DMS53 treated with DMSO at 0.1 percent for 48 hours (cell line): ENCODE data around the gene PRR5L.

ENCODE experiments used
- DNase-seq: peaks from one replicate; lab custom pipeline; 2025; ENCODE audit not compliant: unreplicated experiment; lab: John Stamatoyannopoulos, UW

The PRR5L gene

GRCh38 chr11:36376009-36376887, 80.2 kb downstream of the PRR5L start:
- DNase-seq, result no peak

- DNase-seq, result no peak
Measured at GRCh38 chr11:36376888-36377758, 81.0 kb downstream of the PRR5L start.

GRCh38 chr11:36377759-36378564, 81.9 kb downstream of the PRR5L start:
- no peak for DNase-seq

DNA sequence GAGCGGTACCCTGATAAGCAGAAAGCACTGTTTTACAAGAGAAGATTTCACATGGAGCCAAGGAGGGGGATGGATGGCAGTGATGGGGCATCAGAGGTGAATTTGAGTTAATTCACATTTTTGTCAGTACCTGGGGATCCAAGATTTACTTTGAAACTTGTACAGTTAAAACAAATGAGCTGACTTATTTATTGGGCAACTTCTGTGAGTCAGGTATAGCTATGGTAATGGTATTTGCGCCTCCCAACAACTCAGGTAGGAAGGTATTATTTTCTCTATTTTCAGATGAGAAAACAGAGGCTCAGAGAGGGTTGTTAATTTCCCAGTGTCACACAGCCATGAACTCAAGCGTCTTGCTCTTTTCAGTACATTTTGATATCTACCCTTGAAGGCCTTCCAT, 83.6 kb downstream of the PRR5L start:
- no peak for DNase-seq

GRCh38 chr11:36380296-36381014, 84.4 kb downstream of the PRR5L start:
- DNase-seq, result no peak

DNA sequence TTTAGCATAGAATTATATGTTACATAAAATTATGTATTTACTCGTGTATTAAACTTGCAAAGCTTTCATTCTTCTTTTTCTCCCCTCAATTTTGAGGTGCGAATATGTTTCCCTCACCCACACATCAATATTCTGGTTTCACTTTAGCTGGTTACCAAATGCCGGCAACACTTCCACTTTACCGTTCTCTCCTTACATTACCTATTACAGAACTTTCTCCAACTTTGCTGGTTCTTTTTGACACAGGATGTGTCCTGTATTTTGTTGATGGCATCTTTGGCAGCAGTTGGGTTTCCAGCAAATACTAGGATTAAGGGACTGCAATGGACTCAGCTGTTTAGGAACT, 84.9 kb downstream of the PRR5L start:
- no peak for DNase-seq

- no peak for DNase-seq
Measured at GRCh38 chr11:36383195-36383594, 87.1 kb downstream of the PRR5L start.

- no peak for DNase-seq
Measured at GRCh38 chr11:36385121-36385970, 89.3 kb downstream of the PRR5L start.

GRCh38 chr11:36386411-36386810, 90.3 kb downstream of the PRR5L start:
- no peak for DNase-seq

DNA sequence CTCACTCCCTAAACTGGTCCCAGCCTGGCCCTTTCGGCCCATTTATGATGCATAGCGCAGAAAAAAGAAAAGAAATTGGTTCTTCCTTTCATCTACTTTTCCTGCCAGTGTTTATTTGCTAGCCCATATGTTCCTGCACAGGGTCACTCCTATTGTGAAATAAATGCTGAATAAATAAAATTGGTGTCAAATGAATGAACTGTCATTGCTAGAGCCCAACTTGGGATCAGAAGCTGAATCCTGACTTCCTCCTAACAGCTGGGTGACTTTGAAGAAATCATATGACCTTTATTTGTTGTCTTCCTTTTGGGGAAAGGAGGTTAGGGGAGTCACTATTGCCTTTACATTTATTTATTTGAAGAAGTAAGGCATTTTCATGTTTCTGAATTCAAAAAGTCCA, 92.0 kb downstream of the PRR5L start:
- DNase-seq, result no peak

DNA sequence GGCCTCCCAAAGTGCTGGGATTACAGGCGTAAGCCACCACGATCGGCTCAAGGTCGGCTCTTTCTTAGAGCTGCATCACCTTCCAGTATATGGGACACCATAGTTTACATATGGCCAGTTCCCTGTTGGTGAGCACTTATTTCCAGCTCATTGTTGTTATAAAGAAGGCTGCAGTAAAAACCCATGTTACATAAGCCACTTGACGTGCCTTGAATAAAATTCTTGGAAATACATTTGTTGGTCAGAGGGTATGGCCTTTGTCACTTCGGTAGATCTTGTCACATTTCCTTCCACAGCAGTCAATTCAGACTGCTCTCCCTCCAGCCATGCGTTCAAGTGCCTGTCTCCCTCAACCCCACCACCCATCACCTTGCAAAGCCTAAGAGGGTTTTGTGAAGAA, 92.9 kb downstream of the PRR5L start:
- no peak for DNase-seq

DNA sequence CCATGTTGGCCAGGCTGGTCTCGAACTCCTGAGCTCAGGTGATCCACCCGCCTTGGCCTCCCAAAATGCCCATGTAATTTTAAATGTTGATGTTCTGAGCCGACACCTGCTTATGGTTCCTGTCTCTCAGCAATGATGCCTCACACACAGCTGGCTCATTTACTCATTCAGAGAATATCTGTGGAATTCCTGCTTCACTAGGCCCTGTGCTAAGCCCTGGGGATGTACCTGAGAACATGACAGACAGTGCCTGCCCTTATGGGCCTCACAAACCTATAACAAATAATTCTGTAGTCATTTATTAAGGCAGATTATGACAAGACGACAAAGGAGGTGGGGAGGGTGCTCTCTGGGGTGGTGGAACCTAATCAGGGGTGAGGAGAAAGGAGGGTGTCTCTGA, 93.7 kb downstream of the PRR5L start:
- DNase-seq, result no peak

DNA sequence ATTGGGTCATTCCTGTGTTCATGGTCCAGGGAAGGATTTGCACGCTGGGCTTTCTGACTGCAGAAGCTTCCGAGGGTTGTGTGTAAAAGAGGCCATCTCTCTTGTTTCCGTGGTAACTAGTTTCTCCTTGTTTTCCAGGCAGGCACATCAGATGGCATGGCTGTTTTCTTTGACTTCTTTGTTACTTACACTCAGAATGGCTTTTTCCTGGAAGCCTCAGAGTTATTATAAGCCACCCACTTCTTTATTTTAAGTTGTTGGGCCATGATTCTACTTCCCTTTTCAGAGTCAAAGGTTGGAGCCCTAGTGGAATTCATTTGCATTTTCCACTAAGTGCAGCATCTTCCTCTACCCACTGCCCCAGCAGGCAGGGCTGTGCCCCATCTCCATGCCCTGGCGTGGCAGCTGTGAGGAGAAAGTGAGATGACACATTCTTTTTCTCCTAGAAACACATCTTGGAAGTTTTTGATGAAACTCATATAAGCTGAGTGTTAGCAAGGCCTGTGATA, 94.9 kb downstream of the PRR5L start:
- DNase-seq, result no peak

DNA sequence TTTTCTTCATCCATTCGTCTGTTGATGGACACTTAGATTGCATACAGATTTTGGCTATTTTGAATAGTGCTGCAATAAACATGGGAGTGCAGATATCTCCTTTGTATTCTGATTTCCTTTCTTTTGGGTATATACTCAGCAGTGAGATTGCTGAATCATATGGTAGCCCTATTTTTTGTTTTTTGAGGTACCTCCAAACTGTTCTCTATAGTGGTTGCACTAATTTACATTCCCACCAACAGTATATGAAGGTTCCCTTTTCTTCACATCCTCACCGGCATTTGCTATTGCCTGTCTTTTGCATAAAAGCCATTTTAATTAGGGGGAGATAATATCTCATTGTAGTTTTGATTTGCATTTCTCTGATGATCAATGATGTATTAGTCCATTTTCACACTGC, 96.1 kb downstream of the PRR5L start:
- DNase-seq, result no peak

DNA sequence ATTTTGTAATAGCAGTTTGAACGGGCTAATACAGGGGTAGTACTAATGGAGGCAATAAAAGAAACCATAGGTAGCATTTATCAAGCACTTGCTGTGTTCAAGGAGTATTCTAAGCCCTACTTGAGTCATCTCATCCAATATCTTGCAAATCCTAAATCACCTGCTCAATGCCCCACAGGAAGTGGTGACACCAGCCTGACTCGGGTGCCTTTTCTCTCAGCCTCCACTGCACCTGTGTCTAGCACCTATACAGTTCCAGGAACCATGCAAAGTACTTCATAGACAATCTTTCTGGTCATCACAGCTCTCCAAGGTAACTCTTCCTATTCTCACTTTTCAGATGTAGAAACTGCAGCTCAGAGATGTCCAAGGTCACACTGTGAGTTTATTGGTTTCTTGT, 98.0 kb downstream of the PRR5L start:
- DNase-seq, result no peak

GRCh38 chr11:36394926-36395325, 98.8 kb downstream of the PRR5L start:
- no peak for DNase-seq

DNA sequence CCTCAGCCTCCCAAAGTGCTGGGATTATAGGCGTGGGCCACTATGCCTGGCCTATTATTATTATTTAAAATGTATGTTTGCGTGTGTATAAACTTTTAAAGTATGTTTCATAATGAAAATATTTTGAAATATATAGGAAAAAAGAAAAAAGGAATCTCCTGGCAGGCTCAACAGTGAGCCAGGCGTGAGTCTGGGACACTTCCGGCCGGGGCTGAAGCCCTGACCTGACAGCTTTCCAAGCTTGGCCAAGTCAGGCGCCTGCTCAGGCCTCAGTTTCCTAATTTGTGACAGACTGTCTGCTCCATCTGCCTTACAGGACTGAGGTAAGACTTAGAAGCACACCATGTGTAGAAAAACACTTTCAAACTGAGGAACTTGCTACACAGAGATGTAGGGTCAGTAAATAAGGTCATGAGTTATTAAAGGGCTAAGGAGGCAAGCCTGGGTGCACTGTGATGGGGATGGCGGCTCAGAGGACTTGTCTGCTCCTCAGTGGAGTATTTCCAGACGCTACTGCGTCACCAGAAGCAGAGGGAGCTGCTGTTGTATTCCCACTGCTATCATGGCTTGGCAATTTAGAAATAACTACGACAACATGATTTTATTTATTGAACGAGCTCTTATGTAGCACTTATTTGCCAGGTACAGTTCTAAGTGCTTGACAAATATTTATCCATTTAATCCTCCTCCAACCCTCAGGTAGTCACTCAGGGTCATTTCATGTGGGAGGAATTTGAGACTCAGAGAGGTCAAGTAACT, 100.1 kb downstream of the PRR5L start:
- DNase-seq, result peak; percentile 74

- no peak for DNase-seq
Measured at GRCh38 chr11:36398231-36398953, 102.3 kb downstream of the PRR5L start.
